ENCODE data around the gene KLHL26. TPM values are rescaled to one million over a fixed set of nuclear protein-coding genes. Genes with fewer than 3 reads are reported as not detected.

The KLHL26 gene
- 11.1 and 12.3 TPM in 2 replicates for total RNA-seq
- long read RNA-seq, partial matches to known transcripts: 0 of 1 reads
- long read RNA-seq, other reads (novel, unspliced or antisense): 1 of 1 reads

GRCh38 chr19:18636969-18637629 is at the start of gene KLHL26:
Gene KLHL26 (plus strand): TSS chr19:18637028. CDS start chr19:18637055, 27 bp downstream.
- no peak for TF ChIP-seq CTCF (conservative IDR thresholded peaks at IDR 0.05)
- Mint-ChIP-seq H3K9me3 (no peaks in the 10 kb centered on the region), H3K4me1 (peaks cover 21% of the 10 kb centered on the region), H3K36me3 (ENCODE audit: low read depth) (no peaks in the 10 kb centered on the region), H3K27me3 (ENCODE audit: low read depth) (no peaks in the 10 kb centered on the region), H3K4me3 (peak within 1 kb of the TSS; percentile 97), H3K27ac (ENCODE audit: unreplicated experiment) (peak within 1 kb of the TSS; percentile 27)
- DNase-seq (ENCODE audit: low read depth, low spot score): no peak

- peaks cover 26% of the 10 kb centered on the region for H3K4me1 Mint-ChIP-seq
- peak overlapping the region; percentile 80 for H3K4me3 Mint-ChIP-seq
- no peak for TF ChIP-seq CTCF (conservative IDR thresholded peaks at IDR 0.05)
- H3K36me3 Mint-ChIP-seq (ENCODE audit: low read depth): no peaks in the 10 kb centered on the region
- H3K27me3 Mint-ChIP-seq (ENCODE audit: low read depth): peaks cover 21% of the 10 kb centered on the region
- H3K9me3 Mint-ChIP-seq: no peaks in the 10 kb centered on the region
- no peak overlapping the region for H3K27ac Mint-ChIP-seq (ENCODE audit: unreplicated experiment)
- DNase-seq (ENCODE audit: low read depth, low spot score): no peak
Measured at GRCh38 chr19:18587561-18587960, 49.3 kb upstream of the KLHL26 start.

GRCh38 chr19:18587962-18588610 is 48.7 kb upstream of the KLHL26 start:
- H3K27me3 Mint-ChIP-seq (ENCODE audit: low read depth): peaks cover 21% of the 10 kb centered on the region
- no peak for DNase-seq (ENCODE audit: low read depth, low spot score)
- H3K4me1 Mint-ChIP-seq: peaks cover 26% of the 10 kb centered on the region
- H3K4me3 Mint-ChIP-seq: peak overlapping the region; percentile 83
- no peaks in the 10 kb centered on the region for H3K9me3 Mint-ChIP-seq
- no peak for TF ChIP-seq CTCF (conservative IDR thresholded peaks at IDR 0.05)
- H3K36me3 Mint-ChIP-seq (ENCODE audit: low read depth): no peaks in the 10 kb centered on the region
- H3K27ac Mint-ChIP-seq (ENCODE audit: unreplicated experiment): no peak overlapping the region

GRCh38 chr19:18588611-18589379 is 48.0 kb upstream of the KLHL26 start, which contains the start of gene REX1BD:
Gene REX1BD (plus strand): TSS chr19:18588798. CDS start chr19:18588802, 4 bp downstream.
- Mint-ChIP-seq H3K4me3 (peak within 1 kb of the TSS; percentile 94), H3K27ac (ENCODE audit: unreplicated experiment) (peak within 1 kb of the TSS; percentile 83), H3K27me3 (ENCODE audit: low read depth) (peaks cover 26% of the 10 kb centered on the region), H3K9me3 (no peaks in the 10 kb centered on the region), H3K4me1 (peaks cover 30% of the 10 kb centered on the region), H3K36me3 (ENCODE audit: low read depth) (no peaks in the 10 kb centered on the region)
- TF ChIP-seq CTCF (conservative IDR thresholded peaks at IDR 0.05): peak; percentile 96
- peak; percentile 83 for DNase-seq (ENCODE audit: low read depth, low spot score)
